GM21515 (cell line): Measurements from ENCODE around the gene RRAGD.
"Not testable (repeated sequence)": the region's sequence is repeated elsewhere in the genome, so short reads cannot be mapped to it uniquely, and the experiment has no call there.

Source experiments
- ATAC-seq: cut with Tn5 transposase; IDR thresholded peaks from one replicate; pipeline ENCODE4 v1.9.1; 2021; ENCODE audit not compliant: unreplicated experiment

Gene RRAGD

GRCh38 chr6:89411145-89412070, 665 bp downstream of the RRAGD start:
- ATAC-seq, result peak; percentile 43

- no peak for ATAC-seq
These were observed 1.3 kb downstream of the RRAGD start for GRCh38 chr6:89410788-89411144.

- ATAC-seq, result no peak
These were observed 1.8 kb downstream of the RRAGD start for GRCh38 chr6:89410231-89410761.

- no peak for ATAC-seq
These were observed 2.5 kb downstream of the RRAGD start for GRCh38 chr6:89409461-89410035.

GRCh38 chr6:89406141-89406540, 5.9 kb downstream of the RRAGD start:
- ATAC-seq, result no peak

- ATAC-seq, result no peak
These were observed 7.6 kb downstream of the RRAGD start for GRCh38 chr6:89404512-89404911.

- ATAC-seq, result no peak
These were observed 9.3 kb downstream of the RRAGD start for GRCh38 chr6:89402776-89403175.

- no peak for ATAC-seq
These were observed 11.1 kb downstream of the RRAGD start for GRCh38 chr6:89400912-89401399.

- ATAC-seq, result no peak
These were observed 12.0 kb downstream of the RRAGD start for GRCh38 chr6:89400050-89400449.

- no peak for ATAC-seq
These were observed 13.1 kb downstream of the RRAGD start for GRCh38 chr6:89398762-89399525.

- not testable (repeated sequence) for ATAC-seq
These were observed 14.2 kb downstream of the RRAGD start for GRCh38 chr6:89397884-89398283.

GRCh38 chr6:89393659-89394058, 18.4 kb downstream of the RRAGD start:
- ATAC-seq, result no peak

- ATAC-seq, result no peak
These were observed 19.2 kb downstream of the RRAGD start for GRCh38 chr6:89392823-89393222.

GRCh38 chr6:89388846-89389245, 23.2 kb downstream of the RRAGD start:
- ATAC-seq, result no peak

- peak; percentile 92 for ATAC-seq
These were observed 24.4 kb downstream of the RRAGD start for GRCh38 chr6:89387516-89388201.

GRCh38 chr6:89386917-89387491, 25.1 kb downstream of the RRAGD start:
- peak; percentile 14 for ATAC-seq

GRCh38 chr6:89385846-89386245, 26.2 kb downstream of the RRAGD start:
- ATAC-seq, result no peak

- no peak for ATAC-seq
These were observed 26.9 kb downstream of the RRAGD start for GRCh38 chr6:89385156-89385667.

GRCh38 chr6:89381031-89381430, 31.0 kb downstream of the RRAGD start:
- no peak for ATAC-seq

GRCh38 chr6:89379281-89379680, 32.8 kb downstream of the RRAGD start:
- ATAC-seq, result no peak
